IMR-90 (cell line): ENCODE results near the gene CGB7. TPM values are rescaled to one million over a fixed set of nuclear protein-coding genes. Genes with fewer than 3 reads are reported as not detected.
"Not testable (repeated sequence)": the region's sequence is repeated elsewhere in the genome, so short reads cannot be mapped to it uniquely, and the experiment has no call there.

Source experiments
- ATAC-seq: fragments of 200-7000 bp; cut with Tn5 transposase; 2 replicates; pipeline ENCODE4 v1.9.1; 2020; ENCODE audit warnings: low read depth, mild to moderate bottlenecking, moderate library complexity
- BruUV-seq: library from RNA; stranded (reverse); fragments of 400-500 nt; replicated peaks from 2 replicates; lab custom pipeline; 2021; lab: Mats Ljungman, UMichigan
- CTCF ChIA-PET: fragments of 300-600 bp; formaldehyde crosslinking; extraction: SDS; loops from one replicate; lab custom pipeline; 2021; ENCODE audit warnings: antibody characterized with exemption; lab: Yijun Ruan, JAX
- POLR2A ChIA-PET: fragments of 300-600 bp; sonication (Branson Sonifier 250); formaldehyde crosslinking; loops from one replicate; lab custom pipeline; 2022; ENCODE audit warnings: antibody characterized with exemption; ENCODE audit not compliant: unreplicated experiment; lab: Charles Lee
- DNase-seq: peaks from one replicate; pipeline ENCODE4 v3.0.0; 2013
- H2AFZ ChIP-seq: replicated peaks from 2 replicates; pipeline ENCODE3; 2013; ENCODE audit warnings: low read length, mild to moderate bottlenecking; ENCODE audit not compliant: poor library complexity
- H2AK5ac ChIP-seq: 2 replicates; pipeline ENCODE4 v1.6.1; 2013; ENCODE audit warnings: low read depth, low read length, inconsistent platforms
- H2AK9ac ChIP-seq: replicated peaks from 2 replicates; pipeline ENCODE3; 2013; ENCODE audit warnings: mild to moderate bottlenecking, low read depth, low read length, moderate library complexity; ENCODE audit not compliant: poor library complexity
- H2BK120ac ChIP-seq: 2 replicates; pipeline ENCODE4 v1.6.1; 2013; ENCODE audit warnings: low read depth, low read length, inconsistent platforms
- H2BK15ac ChIP-seq: 3 replicates; pipeline ENCODE4 v1.6.1; 2013; ENCODE audit warnings: low read depth, low read length, inconsistent platforms
- H2BK20ac ChIP-seq: 2 replicates; pipeline ENCODE4 v1.6.1; 2013; ENCODE audit warnings: low read depth, mild to moderate bottlenecking, inconsistent platforms, low read length, moderate library complexity
- H2BK5ac ChIP-seq: 2 replicates; pipeline ENCODE4 v1.6.1; 2013; ENCODE audit warnings: mild to moderate bottlenecking, low read depth, low read length, inconsistent platforms; ENCODE audit not compliant: poor library complexity, severe bottlenecking
- H3K14ac ChIP-seq: replicated peaks from 2 replicates; pipeline ENCODE4 v1.6.1; 2013; ENCODE audit warnings: low read depth, low read length, inconsistent platforms
- H3K18ac ChIP-seq: 2 replicates; pipeline ENCODE4 v1.6.1; 2013; ENCODE audit warnings: low read depth, low read length, control low read depth
- H3K23ac ChIP-seq: 2 replicates; pipeline ENCODE4 v1.6.1; 2013; ENCODE audit warnings: low read depth, low read length, inconsistent platforms
- H3K27ac ChIP-seq: 2 replicates; pipeline ENCODE4 v1.5.1; 2013; ENCODE audit warnings: mild to moderate bottlenecking, control low read depth, low read length; ENCODE audit not compliant: insufficient read depth
- H3K27me3 ChIP-seq: 2 replicates; pipeline ENCODE4 v1.6.1; 2013; ENCODE audit warnings: low read length; ENCODE audit not compliant: control insufficient read depth, insufficient read depth
- H3K36me3 ChIP-seq: 2 replicates; pipeline ENCODE4 v1.6.1; 2013; ENCODE audit warnings: low read length, mixed read lengths; ENCODE audit not compliant: control insufficient read depth, insufficient read depth
- H3K4ac ChIP-seq: 2 replicates; pipeline ENCODE4 v1.6.1; 2013; ENCODE audit warnings: low read depth, low read length, inconsistent platforms
- H3K4me1 ChIP-seq: 2 replicates; pipeline ENCODE4 v1.6.1; 2013; ENCODE audit warnings: low read length, mixed read lengths; ENCODE audit not compliant: control insufficient read depth, insufficient read depth
- H3K4me2 ChIP-seq: 2 replicates; pipeline ENCODE4 v1.6.1; 2013; ENCODE audit warnings: low read depth, mild to moderate bottlenecking, control low read depth, low read length, moderate library complexity
- H3K4me3 ChIP-seq: 2 replicates; pipeline ENCODE4 v1.5.1; 2013; ENCODE audit warnings: low read depth, mild to moderate bottlenecking, control low read depth, low read length, moderate library complexity; ENCODE audit not compliant: insufficient read depth
- H3K56ac ChIP-seq: 2 replicates; pipeline ENCODE4 v1.6.1; 2013; ENCODE audit warnings: low read length, inconsistent platforms; ENCODE audit not compliant: insufficient read depth; ENCODE audit errors: extremely low read depth
- H3K79me1 ChIP-seq, 2 experiments: 2 replicates each; pipeline ENCODE4 v1.6.1; 2013; ENCODE audit warnings: low read length in 2 of 2, inconsistent platforms in 1 of 2, low read depth in 1 of 2
- H3K9ac ChIP-seq: 2 replicates; pipeline ENCODE4 v1.6.1; 2013; ENCODE audit warnings: low read depth, low read length, control low read depth
- H3K9me1 ChIP-seq: 2 replicates; pipeline ENCODE4 v1.6.1; 2013; ENCODE audit warnings: low read length, inconsistent platforms; ENCODE audit not compliant: insufficient read depth
- H3K9me3 ChIP-seq: 2 replicates; pipeline ENCODE4 v1.6.1; 2013; ENCODE audit warnings: low read length; ENCODE audit not compliant: control insufficient read depth, insufficient read depth
- H4K20me1 ChIP-seq: 2 replicates; pipeline ENCODE4 v1.6.1; 2013; ENCODE audit warnings: low read length, inconsistent platforms; ENCODE audit not compliant: insufficient read depth
- H4K5ac ChIP-seq: 2 replicates; pipeline ENCODE4 v1.6.1; 2013; ENCODE audit warnings: mild to moderate bottlenecking, low read depth, low read length, control low read depth
- H4K8ac ChIP-seq, 2 experiments: 2 replicates each; pipeline ENCODE4 v1.6.1; 2013; ENCODE audit warnings: low read depth in 2 of 2, low read length in 2 of 2, control low read depth in 1 of 2, inconsistent platforms in 1 of 2
- H4K91ac ChIP-seq: 2 replicates; pipeline ENCODE4 v1.6.1; 2013; ENCODE audit warnings: low read depth, low read length, inconsistent platforms; ENCODE audit not compliant: insufficient read depth
- WGBS, 2 experiments: methylation state at CpG; one replicate each; pipeline versions ENCODE4 v1.1.5 to v1.1.7; 2013; ENCODE audit warnings: missing lambda C conversion rate in 2 of 2; ENCODE audit not compliant: insufficient read length in 1 of 2; ENCODE audit errors: extremely low coverage in 2 of 2; 5-methylcytosine and 5-hydroxymethylcytosine counted together
- dilution Hi-C: fragments of 300-500 bp; cut with HindIII; formaldehyde crosslinking; loops from one replicate; pipeline ENCODE4 v1.14.3; 2018; ENCODE audit warnings: low sequenced_read_pairs; ENCODE audit not compliant: unreplicated experiment
- in situ Hi-C: fragments of 300-500 bp; cut with MboI; formaldehyde crosslinking; loops from 3 replicates; pipeline ENCODE4 v1.14.3; 2019; ENCODE audit warnings: low sequenced_read_pairs, inconsistent platforms, mixed read lengths
- intact Hi-C: fragments of 100-400 bp; cut with micrococcal nuclease; formaldehyde crosslinking; loops from 2 replicates; pipeline ENCODE4 v1.10.0; 2022
- polyA plus RNA-seq, 3 experiments: library from polyadenylated mRNA; depleted of rRNA; stranded (reverse); fragments of >200 nt; gene quantifications; 2 replicates each; pipeline ENCODE4 v1.2.3, GENCODE V29; 2012; ENCODE audit warnings: low replicate concordance in 1 of 3
- total RNA-seq: library from RNA; depleted of rRNA; stranded (reverse); fragments of >200 nt; gene quantifications from 2 replicates; pipeline ENCODE4 v1.2.3, GENCODE V29; 2012

CGB7 gene
- total and polyA plus RNA-seq, 2 of the 4 experiments (the other 2 are of a cell fraction), result 1.7 TPM; not detected in 1

GRCh38 chr19:49049011-49049410 lies 8.5 kb downstream of the CGB7 start, which contains the start of gene CGB8:
Gene CGB8 (minus strand): TSS chr19:49049111. CDS start chr19:49048739, 372 bp downstream.
- H2AK9ac ChIP-seq, H3K79me1 ChIP-seq, H2AK5ac ChIP-seq, H4K20me1 ChIP-seq, H3K4me2 ChIP-seq, BruUV-seq, intact Hi-C loops, H3K9me1 ChIP-seq, H3K27ac ChIP-seq, H3K4ac ChIP-seq, H3K18ac ChIP-seq, H3K9me3 ChIP-seq, ATAC-seq, H4K8ac ChIP-seq, H3K4me3 ChIP-seq, H3K36me3 ChIP-seq, H3K23ac ChIP-seq, dilution Hi-C loops, H3K9ac ChIP-seq, H4K91ac ChIP-seq, H4K5ac ChIP-seq, H2BK5ac ChIP-seq, H3K14ac ChIP-seq, H2AFZ ChIP-seq, H3K56ac ChIP-seq, DNase-seq, H2BK20ac ChIP-seq, POLR2A ChIA-PET, H2BK120ac ChIP-seq, H3K27me3 ChIP-seq, in situ Hi-C loops, CTCF ChIA-PET, H3K4me1 ChIP-seq, H2BK15ac ChIP-seq: not testable (repeated sequence)
- no CpG with 5 or more reads among the region's 12 CpGs for WGBS, 2 experiments

- H2BK5ac ChIP-seq, H3K36me3 ChIP-seq, H4K8ac ChIP-seq, H3K4me2 ChIP-seq, H4K5ac ChIP-seq, H3K18ac ChIP-seq, H4K91ac ChIP-seq, H2BK15ac ChIP-seq, H3K4ac ChIP-seq, H3K23ac ChIP-seq, H2AK9ac ChIP-seq, H3K27ac ChIP-seq, H3K9me3 ChIP-seq, in situ Hi-C loops, H2BK120ac ChIP-seq, H3K27me3 ChIP-seq, H3K4me3 ChIP-seq, H2AK5ac ChIP-seq, H3K4me1 ChIP-seq, H3K9ac ChIP-seq, H2BK20ac ChIP-seq, H3K14ac ChIP-seq, H3K9me1 ChIP-seq, ATAC-seq, intact Hi-C loops, CTCF ChIA-PET, BruUV-seq, H2AFZ ChIP-seq, H3K79me1 ChIP-seq, POLR2A ChIA-PET, H4K20me1 ChIP-seq, H3K56ac ChIP-seq, DNase-seq, dilution Hi-C loops: not testable (repeated sequence)
- 69% methylated on average over 5 of the region's 15 CpGs; no CpG with 5 or more reads in 1 of the 2 experiments for WGBS, 2 experiments
Measured at GRCh38 chr19:49043548-49043947, 14.0 kb downstream of the CGB7 start, which contains the start of gene CGB5. Gene CGB5 (plus strand): TSS chr19:49043848. CDS start chr19:49044210, 362 bp downstream.
